Measurements from ENCODE around the gene ENO1. TPM values are rescaled to one million over a fixed set of nuclear protein-coding genes. Genes with fewer than 3 reads are reported as not detected.

Gene ENO1
- total RNA-seq, 1 donor: 1,591 TPM

DNA sequence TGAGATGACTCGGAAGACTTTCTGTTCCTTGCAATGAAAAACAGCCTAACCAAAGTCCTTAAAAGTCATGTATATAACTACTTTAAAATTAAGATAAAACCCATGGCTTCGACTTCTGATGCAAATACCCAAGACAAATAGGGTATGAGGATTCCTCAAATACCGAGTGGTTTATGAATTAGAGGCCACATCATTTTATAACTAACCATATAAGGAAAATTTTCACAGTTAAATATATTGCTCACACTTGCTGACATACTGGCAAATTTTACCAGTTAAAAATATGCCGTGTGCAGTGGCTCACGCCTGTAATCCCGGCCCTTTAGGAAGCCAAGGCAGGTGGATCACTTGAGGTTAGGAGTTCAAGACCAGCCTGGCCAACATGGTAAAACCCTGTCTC, 66.4 kb downstream of the ENO1 start:
- Histone ChIP-seq H3K4me2 (ENCODE audit: insufficient read depth, low read length) (no peak overlapping the region), H2AFZ (ENCODE audit: low read length) (no peak overlapping the region), H3K79me2 (ENCODE audit: insufficient read depth, low read length) (peaks cover 43% of the 10 kb centered on the region), H3K4me1 (ENCODE audit: insufficient read depth, low read length) (peaks cover 39% of the 10 kb centered on the region), H3K27me3 (ENCODE audit: insufficient read depth, low read length) (no peaks in the 10 kb centered on the region), H3K9me3 (ENCODE audit: low read depth, low read length) (no peaks in the 10 kb centered on the region), H4K20me1 (ENCODE audit: insufficient read depth, low read length) (peaks cover 12% of the 10 kb centered on the region), H3K4me3 (ENCODE audit: insufficient read depth, low read length) (no peak overlapping the region), H3K27ac (ENCODE audit: low read depth, low read length) (no peak overlapping the region), H3K36me3 (ENCODE audit: insufficient read depth, low read length) (no peaks in the 10 kb centered on the region)
- DNase-seq (ENCODE audit: insufficient read length, low spot score, missing footprints): no peak
- TF ChIP-seq CTCF (IDR thresholded peaks at IDR 0.05; ENCODE audit: extremely low read depth, low read depth, low read length): no peak

Small RNAs within 50 kb of the gene (small RNA-seq; reads per million reads assigned to genes)
- gene AL139415.2: not detected
- not detected for gene MIR6728
- not detected for gene RNU6-304P

Other genes with a start within 250 kb of the ENO1 start
- gene RERE, start 61.0 kb downstream of the ENO1 start, total RNA-seq: 53.0 and 55.0 TPM in 2 replicates
- gene CA6, start 67.2 kb upstream of the ENO1 start, total RNA-seq: not detected in 2 replicates
- gene SLC2A7, start 147.7 kb upstream of the ENO1 start, total RNA-seq: not detected in 2 replicates
- 11.2 and 22.4 TPM in 2 replicates for gene SLC2A5, start 190.9 kb upstream of the ENO1 start, total RNA-seq

Measured in osteoblast (primary cell).